ENCODE data around the gene DEFB108B.
"Not testable (repeated sequence)": the region's sequence is repeated elsewhere in the genome, so short reads cannot be mapped to it uniquely, and the experiment has no call there.

Gene DEFB108B

GRCh38 chr11:71832811-71833210 is at the start of gene DEFB108B:
Gene DEFB108B (plus strand): TSS chr11:71833200. CDS start chr11:71833200, 0 bp downstream.
- DNase-seq, result not testable (repeated sequence)

DNA sequence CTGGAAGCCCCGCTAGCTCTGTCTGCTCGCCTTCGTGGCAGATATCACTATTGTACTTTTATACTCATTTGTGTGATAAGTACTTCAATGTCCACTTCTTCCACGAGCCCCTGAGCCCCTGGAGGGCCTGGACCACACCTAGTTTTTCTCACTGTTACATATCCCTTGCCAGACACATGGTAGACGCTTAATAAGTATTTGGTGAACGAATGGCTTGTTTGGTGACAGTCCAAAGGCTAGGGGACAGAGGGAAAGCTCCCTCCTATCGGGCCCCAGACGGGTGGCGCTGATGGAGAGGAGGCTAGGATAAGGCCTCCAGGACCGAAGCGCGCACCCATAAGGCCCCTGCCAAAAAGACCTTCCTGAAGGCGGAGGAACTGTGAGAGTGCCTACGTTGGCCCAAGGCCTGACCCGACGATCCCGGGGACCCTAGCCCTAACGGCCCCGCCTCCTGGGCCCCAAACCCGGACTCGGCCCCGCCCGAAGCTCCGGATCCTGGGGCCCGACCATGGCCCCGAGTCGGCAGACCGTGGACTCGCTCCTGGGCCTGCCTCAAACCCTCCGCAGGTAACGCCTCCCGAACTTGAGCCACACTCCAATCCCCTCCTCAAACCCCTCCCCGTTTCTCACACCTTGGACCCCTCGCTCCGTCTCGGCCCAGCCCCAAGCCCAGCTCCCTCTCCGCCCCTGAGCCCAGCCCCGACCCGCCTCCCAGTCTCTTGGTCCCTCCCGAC is 46.7 kb upstream of the DEFB108B start:
- DNase-seq, result not testable (repeated sequence)

GRCh38 chr11:71786848-71787097 is 46.2 kb upstream of the DEFB108B start:
- peak; percentile 99 for DNase-seq

DNA sequence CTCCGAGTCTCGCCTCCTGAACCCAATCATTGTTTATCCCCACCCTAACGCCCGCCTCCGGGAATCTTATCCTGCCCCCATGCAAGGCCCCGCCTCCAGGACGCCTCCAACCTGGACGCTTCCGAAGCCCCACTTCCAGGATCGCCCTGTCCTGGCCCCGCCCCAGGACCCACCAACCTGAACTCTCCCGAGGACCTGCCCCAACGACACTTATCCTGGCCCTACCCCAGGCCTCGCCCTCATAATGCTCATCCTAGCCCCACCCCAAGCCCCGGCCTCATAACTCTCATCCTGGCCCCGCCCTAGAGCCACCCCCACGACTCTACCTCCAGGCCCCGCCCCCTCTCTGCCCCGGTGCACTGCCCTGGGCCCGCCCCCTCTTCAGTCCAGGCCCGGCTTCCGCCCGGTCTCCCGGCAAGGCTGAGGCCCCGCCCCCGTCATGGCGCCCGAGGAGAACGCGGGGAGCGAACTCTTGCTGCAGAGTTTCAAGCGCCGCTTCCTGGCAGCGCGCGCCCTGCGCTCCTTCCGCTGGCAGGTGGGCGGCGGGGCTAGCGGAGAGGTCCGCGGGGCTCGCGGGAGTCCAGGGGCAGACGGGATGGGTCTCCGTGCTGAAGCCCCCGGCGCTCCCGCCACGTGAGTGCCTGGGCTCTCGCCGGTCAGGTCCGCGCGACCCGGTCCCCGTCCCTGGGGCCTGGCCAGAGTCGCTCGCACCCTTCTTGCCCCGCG is 45.7 kb upstream of the DEFB108B start:
- peak; percentile 98 for DNase-seq

DNA sequence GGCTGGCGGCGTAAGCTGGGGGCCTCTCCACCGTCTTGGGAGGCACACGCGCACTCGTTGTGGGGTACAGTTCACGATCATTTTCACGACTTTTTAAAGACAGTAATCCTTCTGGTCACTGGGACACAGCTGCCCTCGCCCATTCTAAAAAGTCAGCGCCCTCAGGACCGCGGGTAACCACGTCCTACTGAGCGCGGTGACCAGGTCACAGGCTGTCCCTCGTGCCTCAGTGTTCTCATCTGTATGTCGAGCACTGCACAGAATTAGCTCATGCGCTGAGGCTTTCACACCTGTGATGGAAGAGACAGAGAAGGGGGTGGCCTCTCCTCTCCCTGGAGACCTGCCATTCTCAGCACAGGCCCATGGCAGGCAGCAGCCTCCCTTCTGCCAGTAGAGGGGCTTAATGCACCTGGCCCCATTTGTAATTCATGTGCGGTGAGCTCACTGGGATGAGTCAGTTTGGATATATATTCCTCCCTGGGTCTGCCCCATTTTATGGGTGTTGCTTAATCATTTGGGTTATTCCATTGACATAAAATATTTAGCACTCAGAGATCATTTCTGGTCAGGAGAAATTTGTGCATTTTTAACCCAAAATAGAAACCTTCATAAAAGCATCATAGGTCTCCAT is 45.1 kb upstream of the DEFB108B start:
- DNase-seq, result not testable (repeated sequence)

DNA sequence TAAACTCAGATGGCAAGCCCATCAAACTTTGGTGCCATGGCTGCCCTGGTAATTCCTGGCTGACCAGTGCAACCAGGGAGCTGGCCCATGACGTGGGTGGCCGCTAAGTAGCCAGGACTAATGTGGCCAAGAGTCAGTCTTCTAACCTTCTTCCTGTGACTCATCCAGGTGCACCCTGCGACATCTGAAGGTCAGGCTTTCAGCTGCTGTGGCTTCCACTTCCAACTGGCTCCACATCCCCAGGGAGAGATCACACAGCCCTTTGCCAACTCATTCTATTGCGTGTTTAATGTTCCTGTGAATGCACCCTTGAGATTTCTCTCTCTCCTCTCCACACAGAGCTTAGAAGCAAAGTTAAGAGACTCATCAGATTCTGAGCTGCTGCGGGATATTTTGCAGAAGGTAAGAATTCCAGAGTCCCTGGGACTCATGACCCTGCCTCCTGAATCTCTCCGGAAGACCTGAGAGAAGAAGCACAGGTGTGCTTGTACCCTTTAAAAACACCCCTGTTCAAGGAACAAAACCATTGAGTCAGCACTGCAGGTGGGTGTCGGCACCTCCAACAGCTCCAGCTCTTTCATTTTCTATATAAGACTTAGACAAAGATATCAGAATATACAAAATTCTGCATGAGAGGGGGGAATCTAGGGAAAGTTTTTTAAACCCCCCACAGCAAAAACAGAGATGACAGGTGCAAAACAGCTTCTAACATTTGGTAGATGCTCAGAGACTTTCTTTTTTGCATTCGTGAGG is 43.4 kb upstream of the DEFB108B start:
- not testable (repeated sequence) for DNase-seq

GRCh38 chr11:71791111-71791510 is 41.9 kb upstream of the DEFB108B start:
- not testable (repeated sequence) for DNase-seq

DNA sequence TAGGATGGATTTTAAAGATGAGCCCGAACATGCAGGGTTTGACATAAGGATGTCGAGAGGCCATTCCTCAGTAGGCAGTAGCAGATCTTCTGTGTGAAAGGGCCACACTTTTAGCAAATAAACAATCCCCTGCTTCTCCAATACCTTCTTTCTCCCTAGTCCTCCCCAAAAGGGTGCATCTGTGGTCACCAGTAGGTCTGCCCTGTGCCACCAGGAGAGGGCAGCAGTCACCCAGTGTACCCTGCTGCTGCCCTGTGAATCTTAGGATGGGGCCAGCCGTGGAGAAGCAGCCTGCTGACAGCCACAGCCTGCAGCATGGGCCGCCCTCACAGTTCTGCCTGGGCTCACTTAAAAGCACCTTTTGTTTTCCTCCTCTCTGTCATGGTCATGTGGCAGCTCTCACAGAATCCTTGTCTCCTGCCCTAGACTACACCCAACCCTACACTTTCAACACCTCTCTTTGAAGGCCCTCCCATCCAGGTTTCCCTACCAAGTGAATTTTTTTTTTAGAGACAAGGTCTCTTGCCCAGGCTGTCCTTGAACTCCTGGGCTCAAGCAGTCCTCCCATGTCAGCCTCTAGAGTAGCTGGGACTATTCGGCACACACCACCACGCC is 40.3 kb upstream of the DEFB108B start:
- not testable (repeated sequence) for DNase-seq

DNA sequence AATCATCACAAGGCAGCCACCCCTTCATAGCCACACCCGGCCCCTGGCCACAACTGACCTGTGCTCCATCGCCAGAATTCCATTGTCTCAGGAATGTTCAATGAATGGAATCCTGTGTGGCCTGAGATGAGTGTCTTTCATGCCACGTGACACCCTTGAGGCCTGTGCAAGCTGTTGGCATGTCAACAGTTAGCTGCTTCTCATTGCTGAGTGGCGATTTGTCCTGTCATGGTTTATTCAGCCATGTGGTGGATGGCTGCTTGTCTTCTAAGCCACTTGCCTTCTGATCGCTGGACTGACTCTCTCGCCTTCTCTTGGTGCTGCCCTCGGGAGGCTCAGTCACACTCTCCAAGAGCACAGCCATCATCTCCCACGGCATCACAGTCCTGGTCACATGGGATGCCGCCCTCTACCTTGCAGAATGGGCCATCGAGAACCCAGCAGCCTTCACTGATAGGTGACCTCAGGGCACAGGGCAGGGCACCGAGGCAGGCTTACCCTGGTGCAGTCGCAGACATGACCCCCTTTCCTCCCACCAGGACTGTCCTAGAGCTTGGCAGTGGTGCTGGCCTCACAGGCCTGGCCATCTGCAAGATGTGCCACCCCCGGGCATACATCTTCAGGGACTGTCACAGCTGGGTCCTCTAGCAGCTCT is 38.5 kb upstream of the DEFB108B start:
- not testable (repeated sequence) for DNase-seq

- not testable (repeated sequence) for DNase-seq
Observed at GRCh38 chr11:71795236-71795635, 37.8 kb upstream of the DEFB108B start.

- DNase-seq, result not testable (repeated sequence)
Observed at GRCh38 chr11:71796016-71796415, 37.0 kb upstream of the DEFB108B start.

DNA sequence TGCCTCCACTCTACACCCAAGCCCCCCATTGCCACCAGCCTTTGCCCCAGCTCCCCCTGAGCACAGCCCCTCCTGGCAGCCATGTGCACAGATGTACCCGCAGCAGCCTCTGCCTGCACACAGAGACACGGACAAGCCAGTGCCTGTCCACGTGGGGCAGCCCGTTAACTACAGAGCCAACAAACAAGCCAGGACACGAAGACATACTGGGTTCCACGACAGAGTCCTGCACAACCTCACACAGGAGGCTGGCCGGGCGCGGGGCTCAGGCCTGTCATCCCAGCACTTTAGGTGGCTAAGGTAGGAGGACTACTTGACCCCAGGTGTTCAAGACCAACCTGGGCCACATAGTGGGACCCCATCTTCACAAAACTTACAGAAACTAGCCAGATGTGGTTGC is 36.2 kb upstream of the DEFB108B start:
- not testable (repeated sequence) for DNase-seq

DNA sequence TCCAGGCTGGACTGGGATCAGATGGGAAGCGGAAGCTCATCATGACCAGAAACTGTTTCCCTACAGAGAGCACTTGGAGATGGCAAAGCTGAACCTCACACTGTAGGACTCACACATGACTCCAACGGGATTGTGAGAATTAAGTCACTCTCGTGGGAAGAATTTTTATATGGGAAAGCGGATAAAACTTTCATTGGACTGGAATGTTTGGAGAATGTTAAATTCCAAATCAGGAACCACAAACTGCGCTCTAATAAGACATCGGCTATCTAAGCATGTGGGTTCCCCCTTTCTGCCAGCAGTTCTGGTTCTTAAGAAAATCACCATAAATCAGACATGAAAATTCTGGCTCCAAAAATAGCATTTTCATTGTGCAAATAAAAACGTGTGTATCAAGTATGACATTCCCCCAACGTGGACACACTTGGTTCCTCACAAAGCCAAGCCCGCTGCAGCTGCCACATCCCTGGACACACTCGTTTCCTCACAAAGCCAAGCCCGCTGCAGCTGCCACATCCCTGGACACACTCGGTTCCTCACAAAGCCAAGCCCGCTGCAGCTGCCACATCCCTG is 33.4 kb upstream of the DEFB108B start:
- not testable (repeated sequence) for DNase-seq

GRCh38 chr11:71800335-71800953 is 32.6 kb upstream of the DEFB108B start:
- peak; percentile 71 for DNase-seq

- not testable (repeated sequence) for DNase-seq
Observed at GRCh38 chr11:71801026-71801425, 32.0 kb upstream of the DEFB108B start.

DNA sequence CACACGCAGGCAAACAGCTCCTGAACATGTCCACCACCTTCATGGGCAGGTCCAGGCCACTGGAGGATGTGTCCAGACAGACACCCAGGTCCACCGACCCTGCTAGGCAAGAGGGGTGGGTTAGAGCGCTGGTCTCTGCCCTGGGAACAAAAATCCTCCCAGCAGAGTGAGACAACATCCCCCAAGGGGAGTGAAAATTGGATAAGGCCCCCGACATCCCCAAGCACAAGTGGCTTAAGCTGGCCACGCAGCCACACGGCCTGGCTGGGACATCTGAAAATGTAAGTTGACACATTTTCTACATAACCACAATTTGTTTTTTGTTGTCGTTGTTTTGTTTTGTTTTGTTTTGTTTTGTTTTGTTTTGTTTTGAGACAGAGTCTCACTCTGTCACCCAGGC is 30.1 kb upstream of the DEFB108B start:
- not testable (repeated sequence) for DNase-seq

DNA sequence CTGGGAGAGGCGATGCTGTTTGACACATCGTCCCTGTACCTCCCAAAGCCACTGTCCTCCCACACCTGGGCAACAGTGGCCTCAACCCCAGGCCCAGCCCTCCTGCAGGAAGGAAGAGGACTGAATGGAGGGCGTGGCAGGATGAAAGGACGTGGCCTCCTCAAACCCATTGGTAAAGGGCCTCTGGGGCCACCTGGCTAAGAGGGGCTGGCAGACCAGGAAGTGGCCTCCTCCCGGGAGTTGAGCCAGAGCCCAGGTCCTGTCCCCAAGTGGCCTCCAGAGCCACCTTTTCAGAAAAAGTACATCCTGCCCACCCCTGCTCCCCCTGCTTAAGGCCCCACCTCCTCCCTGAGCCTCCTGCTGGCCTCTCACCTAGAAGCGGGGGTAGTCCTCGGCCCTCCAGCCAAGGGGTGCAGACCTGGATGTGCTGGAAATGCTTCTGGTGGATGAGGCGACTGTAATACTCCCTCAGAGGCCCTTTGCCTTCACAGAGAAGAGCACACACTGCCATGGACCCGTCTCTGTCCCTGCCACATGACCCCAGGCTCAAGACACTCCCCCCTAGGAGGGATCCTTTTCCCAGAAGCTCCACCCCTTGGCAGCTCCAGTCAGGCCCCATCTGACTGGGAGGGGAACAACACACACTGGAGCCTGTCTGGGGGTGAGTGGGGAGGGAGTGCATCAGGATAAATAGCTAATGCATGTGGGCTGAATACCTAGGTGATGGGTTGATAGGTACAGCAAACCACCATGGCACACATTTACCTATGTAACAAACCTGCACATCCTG is 28.6 kb upstream of the DEFB108B start:
- DNase-seq, result not testable (repeated sequence)

- not testable (repeated sequence) for DNase-seq
Observed at GRCh38 chr11:71812529-71812928, 20.5 kb upstream of the DEFB108B start.

DNA sequence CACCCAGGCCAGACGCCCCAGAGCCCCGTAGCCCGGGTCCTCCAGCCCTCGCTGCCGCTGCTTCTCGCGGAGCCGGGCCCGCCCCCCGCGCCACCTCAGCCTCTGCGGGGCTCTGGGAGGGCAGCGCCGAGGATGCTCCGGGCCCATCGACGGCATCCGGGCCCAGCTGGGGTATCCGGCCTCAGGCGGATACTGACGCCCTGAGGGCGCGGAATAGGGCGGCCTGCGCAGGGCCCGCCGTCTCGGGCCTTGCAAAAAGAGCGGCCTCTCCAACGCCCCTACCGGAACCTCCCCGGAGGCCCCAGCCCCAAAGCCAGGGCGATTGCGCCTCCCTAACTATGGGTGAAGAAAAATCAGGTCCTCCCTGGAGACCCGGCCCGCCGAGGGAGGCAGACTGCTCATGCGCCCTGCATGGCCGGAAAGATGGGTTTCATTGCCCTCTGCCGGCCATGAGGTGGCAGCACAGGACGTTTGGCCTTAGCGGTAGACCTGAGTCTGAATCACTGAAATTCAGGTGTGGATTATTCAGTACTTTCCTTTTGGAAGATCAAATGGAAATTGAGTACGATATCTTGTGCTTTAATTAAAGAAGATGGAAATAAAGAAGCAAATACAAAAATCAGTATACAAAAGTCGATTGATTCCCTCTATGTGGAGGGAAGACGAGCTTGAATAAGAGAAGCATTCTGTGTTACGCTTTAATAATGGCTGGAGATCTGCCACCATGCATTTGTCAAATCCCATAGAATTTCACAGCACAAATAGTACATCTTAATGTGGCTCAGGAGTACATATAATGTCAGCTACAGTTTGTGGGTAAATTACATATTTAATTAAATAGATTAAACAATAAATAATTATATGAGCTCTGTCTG is 19.3 kb upstream of the DEFB108B start:
- peak; percentile 80 for DNase-seq

Measured in NCI-H1092 (cell line).